HT1080 (cell line): ENCODE measurements around the gene EFEMP1. TPM values are rescaled to one million over a fixed set of nuclear protein-coding genes. Genes with fewer than 3 reads are reported as not detected.

Experiments
- DNase-seq: peaks from one replicate; pipeline ENCODE4 v3.0.0-alpha.2; 2015; ENCODE audit warnings: low read depth
- polyA plus RNA-seq, 2 experiments: library from polyadenylated mRNA; depleted of rRNA; stranded (reverse); fragments of >200 nt; gene quantifications; 2 replicates each; pipeline ENCODE4 v1.2.3, GENCODE V29; 2015
- total RNA-seq: library from RNA; depleted of rRNA; stranded (reverse); fragments of >200 nt; shearing (Covaris generic); gene quantifications from 2 replicates; pipeline ENCODE4 v1.2.3, GENCODE V29; 2014; rRNA removed

The EFEMP1 gene
- total RNA-seq, result 296 and 336 TPM in 2 replicates
- 550 and 773 TPM in 2 replicates for polyA plus RNA-seq (2015; cell fraction: cytosol; rRNA removed)
- polyA plus RNA-seq (2015; cell fraction: nucleus; rRNA removed), result 1,602 and 1,732 TPM in 2 replicates

GRCh38 chr2:55923091-55923981, at the start of gene EFEMP1:
Gene EFEMP1, minus strand, starts transcription at chr2:55923782. Its CDS starts 1,342 bp downstream, at chr2:55922440.
- peak; percentile 68 for DNase-seq

GRCh38 chr2:55970500-55970899, 46.9 kb upstream of the EFEMP1 start:
- DNase-seq, result no peak

GRCh38 chr2:55968941-55969340, 45.4 kb upstream of the EFEMP1 start:
- no peak for DNase-seq

GRCh38 chr2:55966401-55967118, 43.0 kb upstream of the EFEMP1 start:
- no peak for DNase-seq

GRCh38 chr2:55965966-55966365, 42.4 kb upstream of the EFEMP1 start:
- peak; percentile 1 for DNase-seq

- DNase-seq, result no peak
Observed at GRCh38 chr2:55965276-55965675, 41.7 kb upstream of the EFEMP1 start.

- no peak for DNase-seq
Observed at GRCh38 chr2:55962915-55963314, 39.3 kb upstream of the EFEMP1 start.

GRCh38 chr2:55961318-55961911, 37.8 kb upstream of the EFEMP1 start:
- DNase-seq, result peak; percentile 46

GRCh38 chr2:55958756-55959155, 35.2 kb upstream of the EFEMP1 start:
- DNase-seq, result no peak

GRCh38 chr2:55957142-55957541, 33.6 kb upstream of the EFEMP1 start:
- no peak for DNase-seq

GRCh38 chr2:55954306-55955035, 30.9 kb upstream of the EFEMP1 start:
- no peak for DNase-seq

GRCh38 chr2:55952415-55952814, 28.8 kb upstream of the EFEMP1 start:
- no peak for DNase-seq

GRCh38 chr2:55951533-55951932, 28.0 kb upstream of the EFEMP1 start:
- no peak for DNase-seq

GRCh38 chr2:55949613-55950012, 26.0 kb upstream of the EFEMP1 start:
- DNase-seq, result no peak

- no peak for DNase-seq
Observed at GRCh38 chr2:55949211-55949610, 25.6 kb upstream of the EFEMP1 start.

- no peak for DNase-seq
Observed at GRCh38 chr2:55948176-55948923, 24.8 kb upstream of the EFEMP1 start.

GRCh38 chr2:55947752-55948151, 24.2 kb upstream of the EFEMP1 start:
- DNase-seq, result no peak

- no peak for DNase-seq
Observed at GRCh38 chr2:55946793-55947192, 23.2 kb upstream of the EFEMP1 start.

GRCh38 chr2:55943466-55943865, 19.9 kb upstream of the EFEMP1 start:
- no peak for DNase-seq

- no peak for DNase-seq
Observed at GRCh38 chr2:55936351-55936750, 12.8 kb upstream of the EFEMP1 start.
